Stomach (tissue), 4 donors: ENCODE data around the gene COPS7A.

Source experiments
- POLR2A ChIP-seq, 4 donors: fragments of 450-650 bp; IDR thresholded peaks; one replicate each; pipeline ENCODE4 v1.6.1; 2016; ENCODE audit warnings: antibody characterized with exemption in 4 of 4, control low read depth in 2 of 4, mild to moderate bottlenecking in 1 of 4, moderate library complexity in 1 of 4
- TF ChIP-seq, protein P1 (sequence below), 7 experiments: fragments of 450-650 bp in 4 of 7; fragments of 200-600 bp in 3 of 7; sonication (generic) in 3 of 7; IDR thresholded peaks; one replicate each; pipeline ENCODE4 v1.5.1; 2016 to 2019; ENCODE audit warnings: antibody characterized with exemption in 7 of 7, control low read depth in 2 of 7, mild to moderate bottlenecking in 1 of 7

DNA sequence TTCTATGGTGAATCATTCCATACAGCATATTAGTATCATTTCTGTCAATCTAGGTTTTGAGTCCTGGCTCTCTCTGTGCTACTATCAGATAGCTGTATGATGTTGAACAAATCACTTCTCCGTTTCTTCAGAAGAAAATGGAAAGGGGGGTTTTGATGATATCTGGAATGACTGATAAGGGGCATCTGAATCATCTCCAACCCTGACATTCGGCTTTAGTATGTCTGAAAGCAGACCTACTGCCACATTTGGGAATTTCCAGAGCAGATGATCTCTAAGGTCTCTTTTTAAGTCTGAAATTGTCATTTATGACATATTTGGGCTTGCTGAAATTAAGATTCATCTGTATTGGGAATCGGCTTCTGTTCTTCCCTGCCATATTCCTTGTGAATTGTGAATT, 19.0 kb downstream of the COPS7A start:
- TF ChIP-seq, protein P1, sequence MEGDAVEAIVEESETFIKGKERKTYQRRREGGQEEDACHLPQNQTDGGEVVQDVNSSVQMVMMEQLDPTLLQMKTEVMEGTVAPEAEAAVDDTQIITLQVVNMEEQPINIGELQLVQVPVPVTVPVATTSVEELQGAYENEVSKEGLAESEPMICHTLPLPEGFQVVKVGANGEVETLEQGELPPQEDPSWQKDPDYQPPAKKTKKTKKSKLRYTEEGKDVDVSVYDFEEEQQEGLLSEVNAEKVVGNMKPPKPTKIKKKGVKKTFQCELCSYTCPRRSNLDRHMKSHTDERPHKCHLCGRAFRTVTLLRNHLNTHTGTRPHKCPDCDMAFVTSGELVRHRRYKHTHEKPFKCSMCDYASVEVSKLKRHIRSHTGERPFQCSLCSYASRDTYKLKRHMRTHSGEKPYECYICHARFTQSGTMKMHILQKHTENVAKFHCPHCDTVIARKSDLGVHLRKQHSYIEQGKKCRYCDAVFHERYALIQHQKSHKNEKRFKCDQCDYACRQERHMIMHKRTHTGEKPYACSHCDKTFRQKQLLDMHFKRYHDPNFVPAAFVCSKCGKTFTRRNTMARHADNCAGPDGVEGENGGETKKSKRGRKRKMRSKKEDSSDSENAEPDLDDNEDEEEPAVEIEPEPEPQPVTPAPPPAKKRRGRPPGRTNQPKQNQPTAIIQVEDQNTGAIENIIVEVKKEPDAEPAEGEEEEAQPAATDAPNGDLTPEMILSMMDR (IDR thresholded peaks at IDR 0.05) = no peak
- no peak for TF ChIP-seq POLR2A (IDR thresholded peaks at IDR 0.05)
